Astrocyte (in vitro differentiated cells and primary cell): ENCODE data around the gene PNPT1.

Experiments
- CTCF ChIP-seq: IDR thresholded peaks from 2 replicates; pipeline ENCODE4 v1.5.1; 2011; ENCODE audit warnings: low read depth, mild to moderate bottlenecking, inconsistent platforms, low read length, moderate library complexity; ENCODE audit not compliant: insufficient read depth
- EZH2 ChIP-seq: IDR thresholded peaks from 2 replicates; pipeline ENCODE4 v1.6.1; 2012; ENCODE audit warnings: mild to moderate bottlenecking, low read length, inconsistent platforms; ENCODE audit not compliant: insufficient read depth

GRCh38 chr2:55693181-55694125 is at the start of gene PNPT1:
- TF ChIP-seq CTCF (no peak), EZH2 (no peak)
